Hepatocyte (in vitro differentiated cells): ENCODE results near the gene SH3RF3. TPM values are rescaled to one million over a fixed set of nuclear protein-coding genes. Genes with fewer than 3 reads are reported as not detected.

Experiments
- DNase-seq: peaks from one replicate; pipeline ENCODE4 v3.0.0-alpha.2; 2016; ENCODE audit warnings: low spot score
- H2AFZ ChIP-seq: fragments of 200-600 bp; sonication (generic); 2 replicates; pipeline ENCODE4 v1.6.0; 2016; ENCODE audit warnings: antibody characterized with exemption, mild to moderate bottlenecking
- H3K27ac ChIP-seq: fragments of 200-600 bp; sonication (generic); 2 replicates; pipeline ENCODE4 v1.5.1; 2016; ENCODE audit warnings: mild to moderate bottlenecking
- H3K27me3 ChIP-seq: fragments of 200-600 bp; sonication (generic); 2 replicates; pipeline ENCODE4 v1.6.1; 2016
- H3K36me3 ChIP-seq: fragments of 200-600 bp; sonication (generic); replicated peaks from 2 replicates; pipeline ENCODE4 v1.5.1; 2016; ENCODE audit warnings: low read depth; ENCODE audit not compliant: insufficient read depth
- H3K4me1 ChIP-seq: fragments of 200-600 bp; sonication (generic); 2 replicates; pipeline ENCODE4 v1.5.1; 2016; ENCODE audit warnings: mild to moderate bottlenecking, moderate library complexity; ENCODE audit not compliant: insufficient read depth
- H3K4me2 ChIP-seq: fragments of 200-600 bp; sonication (generic); 2 replicates; pipeline ENCODE4 v1.6.0; 2016
- H3K4me3 ChIP-seq: fragments of 200-600 bp; sonication (generic); 2 replicates; pipeline ENCODE4 v1.5.1; 2016; ENCODE audit warnings: mild to moderate bottlenecking
- H3K79me2 ChIP-seq: fragments of 200-600 bp; sonication (generic); 2 replicates; pipeline ENCODE4 v1.6.0; 2017; ENCODE audit warnings: mild to moderate bottlenecking
- H3K9me2 ChIP-seq: fragments of 200-600 bp; sonication (generic); replicated peaks from 2 replicates; pipeline ENCODE4 v1.6.0; 2017; ENCODE audit warnings: mild to moderate bottlenecking; ENCODE audit not compliant: insufficient read depth
- H3K9me3 ChIP-seq: fragments of 200-600 bp; sonication (generic); 2 replicates; pipeline ENCODE4 v1.5.1; 2016; ENCODE audit warnings: low read depth, mild to moderate bottlenecking
- H4K20me1 ChIP-seq: fragments of 200-600 bp; sonication (generic); 2 replicates; pipeline ENCODE4 v1.6.0; 2016; ENCODE audit warnings: mild to moderate bottlenecking; ENCODE audit not compliant: insufficient read depth, poor library complexity, severe bottlenecking
- EZH2 ChIP-seq: fragments of 200-600 bp; sonication (generic); IDR thresholded peaks from 2 replicates; pipeline ENCODE4 v1.6.1; 2016; ENCODE audit warnings: antibody characterized with exemption, mild to moderate bottlenecking, borderline replicate concordance
- EZH2phosphoT487 ChIP-seq: fragments of 200-600 bp; sonication (generic); IDR thresholded peaks from one replicate; pipeline ENCODE4 v1.6.1; 2018; ENCODE audit warnings: antibody characterized with exemption, mild to moderate bottlenecking, low read depth, moderate library complexity; ENCODE audit not compliant: unreplicated experiment, severe bottlenecking
- WGBS: methylation state at CpG from one replicate; pipeline ENCODE4 v1.1.6; 2016; ENCODE audit warnings: low lambda C conversion rate; ENCODE audit errors: missing lambda C conversion rate; 5-methylcytosine and 5-hydroxymethylcytosine counted together
- polyA plus RNA-seq: library from polyadenylated mRNA; unstranded; fragments of >200 nt; fragmentation: Nextera tagmentation; extraction: Ambion mirVana; gene quantifications from 2 replicates; pipeline ENCODE4 v1.2.1, GENCODE V29; 2016
- total RNA-seq: library from RNA; depleted of rRNA; stranded (reverse); fragments of >200 nt; gene quantifications from 2 replicates; pipeline ENCODE4 v1.2.3, GENCODE V29; 2014
- TF ChIP-seq, protein P1 (sequence below): fragments of 200-600 bp; sonication (generic); IDR thresholded peaks from 2 replicates; pipeline ENCODE4 v1.5.1; 2016; ENCODE audit warnings: antibody characterized with exemption, mild to moderate bottlenecking; ENCODE audit not compliant: poor library complexity

The SH3RF3 gene
- total and polyA plus RNA-seq, 2 experiments from 2014 or later: 1.9 to 2.1 TPM

DNA sequence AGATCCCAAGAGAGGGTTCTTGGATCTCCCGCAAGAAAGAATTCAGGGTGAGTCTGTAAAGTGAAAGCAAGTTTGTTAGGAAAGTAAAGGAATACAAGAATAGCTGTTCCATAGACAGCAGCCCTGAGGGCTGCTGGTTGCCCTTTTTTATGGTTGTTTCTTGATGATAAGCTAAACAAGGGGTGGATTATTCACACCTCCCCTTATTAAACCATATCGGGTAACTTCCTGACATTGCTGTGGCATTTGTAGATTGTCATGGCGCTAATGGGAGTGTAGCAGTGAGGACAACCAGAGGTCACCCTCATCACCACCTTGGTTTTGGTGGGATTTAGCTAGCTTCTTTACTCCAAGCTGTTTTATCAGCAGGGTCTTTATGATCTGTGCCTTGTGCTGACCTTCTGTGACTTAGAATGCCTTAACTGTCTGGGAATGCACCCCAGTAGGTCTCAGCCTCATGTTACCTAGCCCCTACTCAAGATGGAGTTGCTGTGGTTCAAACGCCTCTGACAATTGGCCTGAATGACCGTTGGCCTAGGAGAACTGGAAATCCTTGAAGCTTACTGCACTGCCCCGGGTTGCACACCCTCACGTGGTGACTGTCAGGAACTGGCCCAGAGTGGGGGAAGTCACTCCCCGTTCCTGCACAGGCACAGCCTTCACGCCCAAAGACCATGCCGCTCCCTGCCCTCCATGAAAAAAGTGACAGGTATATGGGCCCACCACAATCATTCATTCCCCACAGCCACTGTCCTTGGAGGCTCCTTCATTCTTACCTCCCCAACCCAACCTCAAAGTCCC, 347.8 kb downstream of the SH3RF3 start:
- Histone ChIP-seq H3K4me2 (no peak overlapping the region), H4K20me1 (no peaks in the 10 kb centered on the region), H3K4me1 (peaks cover 8% of the 10 kb centered on the region), H2AFZ (no peak overlapping the region), H3K9me2 (no peaks in the 10 kb centered on the region), H3K9me3 (no peaks in the 10 kb centered on the region), H3K4me3 (no peak overlapping the region), H3K27me3 (no peaks in the 10 kb centered on the region), H3K36me3 (no peaks in the 10 kb centered on the region), H3K27ac (no peak overlapping the region), H3K79me2 (no peaks in the 10 kb centered on the region)
- WGBS: 88% methylated on average over 10 of the region's 10 CpGs
- TF ChIP-seq EZH2phosphoT487 (no peak), EZH2 (no peak)
- TF ChIP-seq, protein P1, sequence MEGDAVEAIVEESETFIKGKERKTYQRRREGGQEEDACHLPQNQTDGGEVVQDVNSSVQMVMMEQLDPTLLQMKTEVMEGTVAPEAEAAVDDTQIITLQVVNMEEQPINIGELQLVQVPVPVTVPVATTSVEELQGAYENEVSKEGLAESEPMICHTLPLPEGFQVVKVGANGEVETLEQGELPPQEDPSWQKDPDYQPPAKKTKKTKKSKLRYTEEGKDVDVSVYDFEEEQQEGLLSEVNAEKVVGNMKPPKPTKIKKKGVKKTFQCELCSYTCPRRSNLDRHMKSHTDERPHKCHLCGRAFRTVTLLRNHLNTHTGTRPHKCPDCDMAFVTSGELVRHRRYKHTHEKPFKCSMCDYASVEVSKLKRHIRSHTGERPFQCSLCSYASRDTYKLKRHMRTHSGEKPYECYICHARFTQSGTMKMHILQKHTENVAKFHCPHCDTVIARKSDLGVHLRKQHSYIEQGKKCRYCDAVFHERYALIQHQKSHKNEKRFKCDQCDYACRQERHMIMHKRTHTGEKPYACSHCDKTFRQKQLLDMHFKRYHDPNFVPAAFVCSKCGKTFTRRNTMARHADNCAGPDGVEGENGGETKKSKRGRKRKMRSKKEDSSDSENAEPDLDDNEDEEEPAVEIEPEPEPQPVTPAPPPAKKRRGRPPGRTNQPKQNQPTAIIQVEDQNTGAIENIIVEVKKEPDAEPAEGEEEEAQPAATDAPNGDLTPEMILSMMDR: no peak
- DNase-seq: no peak

DNA sequence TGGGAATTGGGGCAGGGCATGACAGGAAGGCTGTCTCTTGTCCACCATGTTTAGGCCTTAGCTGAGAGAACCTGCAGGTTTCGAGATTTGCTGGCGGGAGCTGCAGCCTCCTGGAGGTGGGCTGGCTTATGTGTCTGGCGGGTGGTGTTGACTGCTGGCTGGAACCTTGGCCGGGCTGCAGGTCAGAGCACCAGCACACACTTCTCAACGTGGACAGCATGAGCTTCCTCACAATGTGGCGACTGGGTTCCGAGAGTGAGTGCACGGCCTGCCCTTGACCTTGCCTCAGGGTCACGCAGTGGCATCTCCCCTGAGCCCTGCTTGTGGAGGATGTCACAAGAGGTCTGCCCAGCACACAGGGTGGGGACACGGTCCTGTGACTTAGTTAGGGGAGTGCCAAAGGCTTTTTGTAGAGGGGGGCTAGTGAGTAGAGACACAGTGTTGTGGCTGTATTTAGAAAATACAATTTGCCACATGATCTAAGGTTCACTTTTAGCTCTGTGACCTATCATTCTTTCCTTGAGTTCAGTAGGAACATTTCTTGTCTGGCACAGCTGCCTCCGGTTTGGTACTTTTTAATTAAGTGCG, 350.0 kb downstream of the SH3RF3 start:
- no peak for DNase-seq
- TF ChIP-seq EZH2phosphoT487 (no peak), EZH2 (no peak)
- TF ChIP-seq, protein P1: no peak
- Histone ChIP-seq H3K4me2 (no peak overlapping the region), H4K20me1 (no peaks in the 10 kb centered on the region), H3K79me2 (no peaks in the 10 kb centered on the region), H2AFZ (no peak overlapping the region), H3K9me3 (no peaks in the 10 kb centered on the region), H3K4me1 (peaks cover 15% of the 10 kb centered on the region), H3K36me3 (no peaks in the 10 kb centered on the region), H3K9me2 (no peaks in the 10 kb centered on the region), H3K27me3 (no peaks in the 10 kb centered on the region), H3K27ac (no peak overlapping the region), H3K4me3 (no peak overlapping the region)
- 94% methylated on average over 12 of the region's 12 CpGs for WGBS

DNA sequence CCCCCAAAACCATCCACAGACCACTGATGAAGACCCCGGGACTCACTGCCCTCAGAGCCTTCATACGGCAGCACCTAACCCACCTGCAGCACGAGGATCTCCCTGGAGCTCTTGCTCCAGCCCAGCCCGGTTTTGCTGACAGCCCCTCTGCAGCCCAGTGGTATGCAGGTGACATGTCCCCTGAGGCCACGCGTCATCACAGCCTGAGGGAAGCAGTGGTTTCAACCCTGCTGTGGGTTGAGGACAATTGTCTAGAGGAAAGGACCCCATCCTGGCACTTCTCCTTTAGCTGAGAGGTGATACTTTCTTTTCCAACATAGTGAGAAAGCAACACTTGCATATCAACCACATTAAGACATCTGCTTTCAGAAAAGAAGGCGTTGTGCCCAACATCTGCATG, 350.8 kb downstream of the SH3RF3 start:
- no peaks in the 10 kb centered on the region for H4K20me1 ChIP-seq
- WGBS: 88% methylated on average over 7 of the region's 7 CpGs
- no peak for DNase-seq
- no peaks in the 10 kb centered on the region for H3K9me2 ChIP-seq
- no peaks in the 10 kb centered on the region for H3K27me3 ChIP-seq
- no peak overlapping the region for H3K4me3 ChIP-seq
- no peak overlapping the region for H3K27ac ChIP-seq
- H3K9me3 ChIP-seq: no peaks in the 10 kb centered on the region
- H3K4me2 ChIP-seq: no peak overlapping the region
- H3K4me1 ChIP-seq: peaks cover 15% of the 10 kb centered on the region
- TF ChIP-seq, protein P1: no peak
- no peak for TF ChIP-seq EZH2
- TF ChIP-seq EZH2phosphoT487: no peak
- H3K79me2 ChIP-seq: no peaks in the 10 kb centered on the region
- H3K36me3 ChIP-seq: no peaks in the 10 kb centered on the region
- no peak overlapping the region for H2AFZ ChIP-seq
